HG03558 (cell line): Measurements from ENCODE around the gene ABI3BP.
A peak's percentile ranks its signal among the peaks of the same experiment; 100 is the strongest.

ENCODE experiments used
- ATAC-seq: cut with Tn5 transposase; IDR thresholded peaks from one replicate; pipeline ENCODE4 v1.9.1; 2021; ENCODE audit warnings: moderate number of reproducible peaks; ENCODE audit not compliant: unreplicated experiment; ENCODE audit errors: extremely low read depth

ABI3BP gene

DNA sequence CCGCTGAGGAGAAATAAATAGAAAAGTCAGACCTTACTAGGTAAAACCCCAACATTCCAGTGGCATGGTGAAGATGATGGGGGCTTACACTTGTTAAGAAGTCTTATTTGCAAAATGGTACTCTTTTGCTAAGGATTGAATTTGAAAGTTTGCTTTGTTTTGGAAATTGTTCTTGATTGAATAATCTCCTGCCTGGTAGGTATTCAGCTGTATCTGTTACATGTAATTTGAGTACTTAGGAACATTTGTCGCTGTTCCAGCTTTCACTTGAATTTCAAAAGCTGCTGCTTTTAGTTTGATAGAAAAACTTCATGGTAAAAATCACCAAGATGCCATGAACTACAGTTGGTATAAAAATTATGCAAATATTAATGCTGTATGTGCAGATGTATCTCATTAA is 239.4 kb downstream of the ABI3BP start:
- no peak for ATAC-seq

DNA sequence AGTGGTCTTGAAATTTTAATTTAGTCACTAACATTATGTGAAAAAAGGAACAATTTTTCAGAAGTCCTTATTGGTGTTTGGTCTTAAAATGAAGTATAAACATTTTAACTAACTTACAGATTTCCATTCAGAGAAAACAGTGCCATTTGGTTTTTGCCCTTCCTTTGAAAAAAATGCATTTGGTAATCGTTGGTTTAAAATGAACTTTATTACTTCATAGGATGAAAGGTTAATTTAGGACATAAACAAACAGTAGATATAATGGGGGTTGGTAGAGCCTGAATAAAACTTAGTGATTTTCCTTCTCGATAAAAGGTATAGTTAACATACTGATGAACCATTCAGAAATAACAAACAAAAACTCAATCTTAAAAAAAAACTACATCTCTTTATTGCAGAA is 244.3 kb downstream of the ABI3BP start:
- no peak for ATAC-seq

DNA sequence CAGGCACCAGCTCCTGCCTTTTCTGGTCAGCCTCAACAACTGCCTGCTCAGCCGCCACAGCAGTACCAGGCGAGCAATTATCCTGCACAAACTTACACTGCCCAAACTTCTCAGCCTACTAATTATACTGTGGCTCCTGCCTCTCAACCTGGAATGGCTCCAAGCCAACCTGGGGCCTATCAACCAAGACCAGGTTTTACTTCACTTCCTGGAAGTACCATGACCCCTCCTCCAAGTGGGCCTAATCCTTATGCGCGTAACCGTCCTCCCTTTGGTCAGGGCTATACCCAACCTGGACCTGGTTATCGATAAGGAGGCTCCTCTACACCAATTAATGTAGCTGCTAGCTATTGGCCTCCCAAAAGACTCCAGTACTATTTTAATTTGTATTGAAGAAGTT is 245.0 kb downstream of the ABI3BP start:
- ATAC-seq: no peak

DNA sequence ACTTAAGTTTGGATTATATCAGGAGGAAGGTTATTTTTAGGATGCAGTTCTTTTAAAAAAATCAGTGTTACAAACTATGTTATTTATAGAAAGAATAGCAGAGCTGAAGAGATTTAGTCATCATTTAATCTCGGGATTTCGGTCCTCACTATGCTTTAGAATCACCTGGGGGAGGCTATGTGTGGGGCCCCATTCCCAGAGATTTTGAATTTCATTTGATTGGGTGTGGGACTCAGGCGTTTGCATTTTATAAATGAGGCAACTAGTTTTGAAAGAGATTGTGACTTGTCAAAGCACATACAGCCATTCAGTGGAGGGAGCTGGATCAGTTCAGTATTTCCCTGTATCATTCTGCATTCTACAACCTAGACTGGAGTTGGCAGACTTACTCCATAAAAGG is 247.1 kb downstream of the ABI3BP start:
- no peak for ATAC-seq

DNA sequence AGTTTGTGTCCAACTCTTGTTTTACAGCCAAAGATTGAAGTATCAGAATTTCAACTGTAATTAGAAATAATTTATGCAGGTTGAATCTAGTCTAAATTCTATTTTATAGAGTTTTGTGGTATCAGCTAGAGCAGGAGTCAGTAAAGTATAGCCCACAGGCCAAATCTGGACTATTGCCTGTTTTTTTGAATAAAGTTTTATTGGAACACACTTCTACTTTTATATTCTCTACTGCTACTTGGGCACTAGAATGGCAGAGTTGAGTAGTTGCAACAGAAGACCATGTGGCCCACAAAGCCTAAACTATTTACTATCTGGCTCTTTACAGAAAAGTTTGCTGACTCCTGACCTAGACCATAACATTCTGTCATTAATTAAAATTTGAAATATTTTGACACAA is 247.6 kb downstream of the ABI3BP start:
- ATAC-seq: no peak

DNA sequence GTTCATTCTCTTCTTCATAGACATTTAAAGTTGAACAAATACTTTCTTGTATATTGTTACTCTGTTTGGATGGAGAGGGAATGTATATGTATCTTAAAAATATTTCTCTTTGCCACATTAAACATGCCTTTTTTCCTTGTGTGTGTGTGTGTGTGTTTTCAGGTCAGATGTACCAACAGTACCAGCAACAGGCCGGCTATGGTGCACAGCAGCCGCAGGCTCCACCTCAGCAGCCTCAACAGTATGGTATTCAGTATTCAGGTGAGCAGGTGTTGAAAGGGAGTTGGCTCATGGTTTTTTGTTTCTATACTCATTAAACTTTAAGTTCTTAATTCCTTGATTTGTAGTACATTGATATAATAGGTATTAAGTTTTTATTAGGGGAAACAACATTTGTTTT is 248.6 kb downstream of the ABI3BP start:
- no peak for ATAC-seq

DNA sequence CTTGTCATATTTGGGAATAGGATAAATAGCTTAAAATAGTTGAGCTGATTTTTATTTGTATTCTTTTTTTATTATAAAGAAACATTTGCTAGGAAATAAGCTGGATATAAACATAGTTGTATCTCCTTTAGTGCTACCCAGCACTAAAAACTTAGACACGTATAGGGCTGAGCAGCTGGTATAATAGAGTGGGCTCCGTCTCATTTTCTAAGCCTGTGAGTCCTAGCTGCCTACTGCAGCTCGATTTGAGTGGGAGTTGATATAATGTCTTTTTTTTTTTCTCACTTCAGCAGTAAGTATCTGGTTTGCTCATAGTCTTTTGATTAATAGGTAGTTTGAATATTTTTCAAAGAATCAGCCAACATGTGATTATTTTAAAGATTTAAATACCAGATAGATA is 249.7 kb downstream of the ABI3BP start:
- no peak for ATAC-seq

DNA sequence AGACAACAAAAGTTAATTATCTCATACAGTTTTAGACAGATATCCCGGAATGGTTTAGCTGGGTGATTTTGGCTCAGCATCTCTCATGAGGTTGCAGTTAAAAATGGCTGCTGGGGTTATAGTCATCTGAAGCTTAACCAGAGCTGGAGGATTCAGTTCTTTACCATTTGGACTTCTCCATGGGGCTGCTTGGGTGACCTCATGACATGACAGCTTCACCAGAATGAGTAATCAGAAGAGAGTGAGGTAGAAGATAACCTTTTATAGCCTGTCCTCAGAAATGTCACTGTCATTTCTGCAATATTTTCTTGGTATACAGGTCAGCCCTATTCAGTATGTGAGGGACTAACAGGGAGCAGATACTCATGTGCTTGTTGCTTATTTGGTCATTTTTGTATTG is 253.0 kb downstream of the ABI3BP start:
- ATAC-seq: no peak

DNA sequence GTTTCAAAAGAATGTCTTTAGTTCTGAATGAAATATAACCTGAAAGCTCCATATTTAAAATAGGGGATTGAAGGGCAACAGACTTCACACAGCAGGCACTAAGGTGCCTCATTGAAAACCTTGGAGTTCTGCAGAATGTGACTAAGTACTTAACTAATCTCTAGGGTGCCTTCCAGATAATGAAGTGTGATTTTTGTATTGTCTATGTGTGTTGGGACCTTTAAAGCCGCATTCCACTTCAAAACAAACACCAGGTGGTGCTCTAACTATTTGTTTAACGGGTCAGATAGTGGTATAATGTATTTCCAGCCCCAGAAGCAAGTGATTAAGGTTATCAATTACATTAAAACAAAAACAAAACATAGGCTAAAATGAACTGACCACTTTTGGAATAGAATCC is 255.9 kb downstream of the ABI3BP start:
- no peak for ATAC-seq

DNA sequence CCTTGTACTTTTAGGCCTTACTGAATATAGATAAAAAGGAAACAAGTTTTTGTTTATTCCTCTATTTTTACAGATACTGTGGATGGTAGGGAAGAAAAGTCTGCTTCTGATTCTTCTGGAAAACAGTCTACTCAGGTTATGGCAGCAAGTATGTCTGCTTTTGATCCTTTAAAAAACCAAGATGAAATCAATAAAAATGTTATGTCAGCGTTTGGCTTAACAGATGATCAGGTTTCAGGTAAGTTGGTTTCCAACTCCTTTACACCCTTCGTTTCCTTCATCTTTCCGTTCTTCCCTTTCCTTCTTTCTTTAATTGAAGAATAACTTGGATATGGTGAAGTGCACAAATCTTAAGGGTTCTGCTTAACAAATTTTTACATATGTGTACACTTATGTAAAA is 260.8 kb downstream of the ABI3BP start:
- ATAC-seq: no peak

DNA sequence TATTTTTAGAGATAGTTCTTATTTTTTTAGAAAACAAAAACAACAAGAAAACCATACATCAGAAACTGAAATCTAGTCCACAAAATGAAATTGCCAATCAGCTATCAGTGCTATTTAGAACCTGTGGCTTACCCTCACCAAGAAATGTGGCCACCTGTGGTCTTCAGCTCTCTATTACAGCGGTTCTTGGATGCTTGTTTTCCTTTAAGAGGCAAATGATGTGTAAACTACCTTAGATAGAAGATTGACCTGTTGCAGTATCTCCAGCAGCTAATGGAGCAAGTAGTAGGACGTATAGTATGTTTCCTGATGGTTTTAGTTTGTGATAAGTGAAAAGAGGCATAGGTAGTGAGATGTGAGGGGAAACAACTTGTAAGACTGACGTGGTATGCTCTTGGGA is 262.7 kb downstream of the ABI3BP start:
- ATAC-seq: no peak

DNA sequence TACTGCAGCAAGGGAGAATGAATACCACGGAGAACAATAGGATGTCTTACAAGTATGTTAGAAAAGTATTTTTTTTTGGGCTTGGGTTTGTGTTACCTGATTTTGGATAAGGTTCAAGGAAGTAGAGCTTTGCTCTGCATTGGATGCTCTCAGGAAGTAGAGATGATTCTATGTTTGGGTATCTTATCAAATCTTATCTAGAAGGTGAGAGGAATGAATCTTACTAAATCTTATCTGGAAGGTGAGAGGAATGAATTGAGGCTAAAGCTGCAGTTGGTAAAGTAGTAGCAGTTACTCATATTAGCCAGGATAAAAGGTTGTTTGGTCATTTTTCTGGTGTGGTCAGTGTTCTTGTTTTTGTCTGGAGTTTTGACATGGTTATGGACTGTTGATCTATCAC is 266.5 kb downstream of the ABI3BP start:
- ATAC-seq: no peak

DNA sequence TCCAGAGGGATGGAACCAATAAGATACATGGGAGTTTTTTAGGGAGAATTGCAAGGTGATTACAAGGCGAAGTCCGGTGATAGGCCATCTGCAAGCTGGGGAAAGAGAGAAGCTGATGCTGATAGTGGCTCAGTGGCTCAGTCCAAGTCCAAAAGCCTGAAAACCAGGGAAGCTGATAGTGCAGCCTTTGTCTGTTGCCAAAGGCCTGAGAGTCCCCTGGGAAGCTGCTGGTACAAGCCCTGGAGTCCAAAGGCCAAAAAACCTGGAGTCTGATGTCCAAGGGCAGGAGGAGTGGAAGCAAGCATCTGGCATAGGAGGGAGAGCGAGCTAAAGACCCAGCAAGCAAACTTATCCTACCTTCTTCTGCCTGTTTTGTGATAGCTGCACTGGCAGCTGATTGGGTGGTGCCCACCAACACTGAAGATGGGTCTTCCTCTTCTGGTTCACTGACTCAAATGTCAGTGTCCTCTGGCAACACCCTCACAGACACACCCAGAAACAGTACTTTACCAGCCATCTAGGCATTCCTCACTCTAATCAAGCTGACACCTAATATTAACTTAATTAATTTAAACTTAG is 267.2 kb downstream of the ABI3BP start:
- no peak for ATAC-seq

DNA sequence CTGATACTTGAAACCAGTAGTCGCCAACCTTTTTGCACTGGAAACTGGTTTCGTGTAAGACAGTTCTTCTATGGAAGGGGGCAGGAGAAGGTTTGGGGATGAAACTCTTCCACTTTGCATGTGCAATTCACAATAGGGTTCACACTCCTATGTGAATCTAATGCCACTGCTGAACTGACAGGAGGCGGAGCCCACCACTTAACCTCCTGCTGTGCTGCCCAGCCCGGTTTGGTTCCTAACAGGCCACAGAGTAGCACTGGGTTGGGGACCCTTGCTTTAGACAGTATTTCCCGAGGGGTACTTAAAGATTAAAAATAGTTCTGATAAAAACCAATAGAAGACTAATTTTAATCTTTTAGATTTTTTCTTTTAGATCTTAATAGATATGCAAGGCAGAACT is 272.8 kb downstream of the ABI3BP start:
- no peak for ATAC-seq

DNA sequence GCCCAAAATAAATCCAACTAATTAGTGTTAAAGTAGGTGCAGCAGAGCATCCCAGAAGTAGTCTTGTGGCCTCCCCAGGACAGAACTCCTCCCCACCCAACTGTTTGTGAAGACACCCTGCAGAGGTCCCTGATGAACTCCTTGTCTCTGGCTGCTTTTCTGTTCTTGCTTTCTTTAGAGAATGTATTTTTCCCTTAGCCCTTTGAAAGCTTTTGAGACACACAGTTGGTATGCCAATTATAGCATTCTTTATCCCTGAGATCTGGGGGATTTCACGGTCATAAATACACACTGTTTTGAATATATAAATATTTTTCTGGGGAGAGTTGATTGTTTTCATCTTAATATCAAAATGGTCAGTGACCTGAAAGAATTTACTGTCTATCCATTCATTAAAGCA is 274.1 kb downstream of the ABI3BP start:
- ATAC-seq: no peak

DNA sequence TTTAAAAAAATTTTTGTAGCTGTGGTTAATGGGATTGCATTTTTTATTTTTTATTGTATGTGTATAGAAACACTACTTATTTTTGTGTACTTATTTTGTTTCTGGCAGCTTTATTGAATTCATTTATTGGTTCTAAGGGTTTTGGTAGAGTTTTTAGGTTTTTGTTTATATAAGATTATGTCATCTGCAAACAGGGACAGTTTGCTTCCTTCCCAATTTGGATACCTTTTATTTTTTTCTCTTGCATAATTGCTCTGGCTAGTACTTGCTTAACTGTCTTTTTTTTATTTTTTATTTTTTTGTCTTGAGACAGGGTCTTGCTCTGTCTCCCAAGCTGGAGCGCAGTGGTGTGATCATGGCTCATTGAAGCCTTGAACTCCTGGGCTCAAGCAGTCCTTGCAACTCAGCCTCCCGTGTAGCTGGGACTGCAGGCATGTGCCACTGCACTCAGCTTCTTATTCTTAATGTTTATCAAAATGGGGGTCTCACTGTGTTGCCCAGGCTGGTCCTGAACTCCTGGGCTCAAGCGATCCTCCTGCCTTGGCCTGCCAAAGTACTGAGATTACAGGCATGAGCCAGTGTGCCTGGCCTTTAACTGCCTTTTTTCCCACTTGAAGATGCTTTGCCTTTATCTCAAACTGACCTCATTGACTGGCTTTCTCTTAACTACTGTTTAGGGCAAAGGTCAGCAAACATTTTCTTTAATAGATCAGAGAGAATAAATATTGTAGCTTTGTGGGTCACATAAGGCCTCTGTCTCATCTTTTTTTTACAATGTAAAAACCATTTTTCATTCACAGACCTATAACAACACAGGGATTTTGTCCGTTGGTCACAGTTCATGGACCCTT is 275.4 kb downstream of the ABI3BP start:
- no peak for ATAC-seq

DNA sequence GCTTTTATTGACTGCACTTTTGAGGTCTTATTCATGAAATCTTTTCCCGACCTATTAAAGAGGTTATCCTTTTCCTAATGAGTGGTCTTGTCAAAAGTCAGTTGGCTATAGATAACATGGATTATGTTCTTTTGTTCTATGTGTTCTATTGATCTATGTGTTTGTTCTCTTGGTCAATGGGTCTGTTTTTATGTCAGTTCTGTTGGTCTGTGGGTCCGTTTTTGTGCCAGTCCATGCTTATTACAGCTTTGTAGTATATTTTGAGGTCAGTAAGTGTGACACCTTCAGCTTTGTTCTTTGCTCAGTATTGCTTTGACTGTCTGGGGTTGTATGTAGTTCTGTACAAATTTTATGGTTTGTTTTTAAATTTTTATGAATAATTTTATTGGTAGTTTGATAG is 276.2 kb downstream of the ABI3BP start:
- ATAC-seq: no peak

DNA sequence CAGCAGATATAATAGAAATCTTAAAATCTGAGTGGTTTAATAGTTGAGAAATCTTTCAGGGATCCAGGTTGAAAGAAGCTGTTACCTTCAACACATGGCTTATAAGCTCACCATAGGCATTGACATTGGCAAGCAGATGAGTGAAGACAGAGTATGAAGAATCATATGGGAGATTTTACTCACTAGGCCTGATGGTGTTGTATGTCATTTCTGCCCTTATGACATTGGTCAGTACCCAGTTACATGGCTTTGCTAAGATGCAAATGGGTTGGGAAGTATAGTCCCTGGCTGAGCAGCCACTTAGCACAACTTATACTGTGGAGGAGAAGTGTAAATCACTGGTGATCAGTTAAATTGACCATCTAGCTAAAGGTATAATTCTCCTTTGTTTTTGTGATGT is 278.0 kb downstream of the ABI3BP start:
- no peak for ATAC-seq

DNA sequence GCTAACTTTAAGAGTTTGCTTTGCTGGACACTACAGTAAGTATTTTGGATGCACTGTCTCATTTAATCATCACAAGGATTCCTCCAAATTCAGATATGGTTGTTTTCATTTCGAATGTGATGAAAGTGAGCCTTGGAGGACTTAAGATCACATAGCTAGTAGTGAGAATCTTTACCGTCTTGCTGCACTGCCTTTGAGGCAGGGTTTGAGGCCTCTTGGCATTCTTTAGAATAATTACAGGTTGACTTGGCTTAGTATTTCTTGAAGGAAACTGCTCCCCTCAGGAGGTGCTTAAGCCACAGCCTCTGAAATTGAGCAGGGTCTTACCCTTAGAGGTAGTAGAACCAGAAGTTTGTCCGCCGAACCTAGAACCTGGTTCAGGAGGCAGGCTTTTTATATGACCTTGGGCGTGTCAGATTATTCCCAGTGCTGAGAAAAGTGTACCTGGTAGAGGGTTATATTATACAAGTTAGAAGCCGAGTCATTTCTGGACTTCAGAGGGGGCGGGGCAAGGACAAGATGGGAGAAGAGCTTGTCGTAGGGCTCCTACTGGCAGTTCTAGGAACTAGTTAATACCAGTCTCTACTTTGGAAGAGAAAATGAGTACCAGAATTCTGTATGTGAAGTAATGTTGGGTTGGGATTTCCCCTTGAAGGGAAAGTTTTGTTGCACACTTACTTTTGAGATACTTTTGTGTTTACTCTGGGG is 282.8 kb downstream of the ABI3BP start:
- ATAC-seq: peak; percentile 25

DNA sequence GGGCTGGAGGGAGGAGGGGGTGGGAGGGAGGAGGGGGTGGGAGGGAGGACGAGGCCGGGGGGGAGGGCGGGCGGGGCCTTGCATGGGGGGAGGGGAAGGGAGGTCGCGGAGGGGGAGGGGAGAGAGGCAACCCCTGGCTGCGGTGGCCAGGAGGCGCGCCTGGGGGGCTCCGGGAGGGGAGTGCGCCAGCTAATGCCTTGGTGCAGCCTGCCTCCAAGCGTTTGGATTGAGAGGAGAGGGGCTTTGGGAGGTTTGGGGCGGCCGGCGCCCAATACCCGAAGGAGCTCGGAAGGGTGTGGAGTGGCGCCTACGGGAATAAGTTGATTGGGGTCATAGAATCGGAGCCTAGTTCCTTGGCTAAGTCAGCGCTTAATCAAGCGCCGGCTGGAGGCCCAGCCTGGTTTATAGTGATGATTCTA is 283.4 kb downstream of the ABI3BP start:
- ATAC-seq: no peak

DNA sequence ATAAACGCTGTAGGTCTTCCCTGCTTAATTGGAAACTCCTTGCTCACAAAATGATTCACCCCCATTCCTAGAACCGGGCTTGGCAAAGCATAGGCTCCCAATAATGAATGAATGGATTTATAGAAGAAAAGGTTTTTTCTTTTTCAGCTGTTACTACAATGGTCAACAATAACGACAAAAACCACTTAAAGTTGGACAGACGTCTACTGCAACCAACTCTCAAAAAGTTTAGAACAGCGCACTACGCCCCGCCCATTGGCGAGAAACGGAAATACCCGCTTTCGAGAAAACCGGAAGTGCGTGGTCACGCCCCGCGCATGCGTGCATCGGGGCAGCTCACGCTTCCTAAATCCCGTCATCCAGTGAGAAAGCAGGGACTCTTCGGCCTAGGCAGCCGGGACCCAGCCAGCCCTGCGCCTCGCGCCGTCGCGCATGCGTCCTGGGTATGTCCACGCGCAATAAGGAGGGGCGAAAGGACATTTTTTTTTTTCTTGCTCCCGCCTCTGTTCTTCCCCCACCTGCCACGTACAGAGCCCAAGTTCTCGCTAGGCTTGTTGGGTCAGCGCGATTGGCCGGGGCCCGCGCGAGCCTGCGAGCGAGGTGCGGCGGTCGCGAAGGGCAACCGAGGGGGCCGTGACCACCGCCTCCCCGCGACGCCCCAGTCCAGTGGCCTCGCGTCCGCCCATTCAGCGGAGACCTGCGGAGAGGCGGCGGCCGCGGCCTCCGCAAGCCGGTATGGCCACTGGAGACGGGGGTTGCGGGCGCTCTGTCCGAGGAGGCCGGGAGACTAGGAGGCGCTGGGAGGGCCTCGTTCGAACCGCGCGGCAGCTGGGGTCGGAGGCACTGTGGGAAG is 284.0 kb downstream of the ABI3BP start, which contains the start of gene TFG:
Gene TFG, plus strand, starts transcription at position 506 of the 853 bp plus-strand sequence. CDS start 4,192 bp downstream, outside the sequence.
- ATAC-seq: peak; percentile 92
